GM12872 (cell line): ENCODE data around the gene ANHX.

Experiments
- CTCF ChIP-seq: IDR thresholded peaks from 3 replicates; pipeline ENCODE4 v1.5.1; 2011; ENCODE audit warnings: low read depth, mild to moderate bottlenecking, low read length, moderate library complexity; ENCODE audit not compliant: insufficient read depth

The ANHX gene

GRCh38 chr12:133235401-133236112 lies at the start of gene ANHX:
ANHX (minus strand) TSS chr12:133235877; CDS start chr12:133234356, 1,521 bp downstream.
- no peak for TF ChIP-seq CTCF

GRCh38 chr12:133264173-133264572 lies 28.5 kb upstream of the ANHX start:
- TF ChIP-seq CTCF: no peak

- no peak for TF ChIP-seq CTCF
Observed at GRCh38 chr12:133256321-133256720, 20.6 kb upstream of the ANHX start.

- TF ChIP-seq CTCF: no peak
Observed at GRCh38 chr12:133251732-133252131, 16.1 kb upstream of the ANHX start.

- TF ChIP-seq CTCF: no peak
Observed at GRCh38 chr12:133236556-133236955, 879 bp upstream of the ANHX start.

- no peak for TF ChIP-seq CTCF
Observed at GRCh38 chr12:133236144-133236543, 467 bp upstream of the ANHX start.

- no peak for TF ChIP-seq CTCF
Observed at GRCh38 chr12:133234971-133235370, 706 bp downstream of the ANHX start.
